Uterus (tissue), 2 donors: ENCODE results near the gene FHIT.

Experiments
- POLR2A ChIP-seq, 2 donors: fragments of 450-650 bp; IDR thresholded peaks; one replicate each; pipeline ENCODE4 v1.6.1; 2016; ENCODE audit warnings: antibody characterized with exemption in 2 of 2, mild to moderate bottlenecking in 1 of 2, moderate library complexity in 1 of 2
- TF ChIP-seq, protein P1 (sequence below), 4 experiments: fragments of 200-600 bp in 2 of 4; fragments of 450-650 bp in 2 of 4; sonication (generic) in 2 of 4; IDR thresholded peaks; one replicate each; pipeline ENCODE4 v1.5.1; 2016 to 2019; ENCODE audit warnings: antibody characterized with exemption in 4 of 4, mild to moderate bottlenecking in 2 of 4, moderate library complexity in 1 of 4

- TF ChIP-seq, protein P1, sequence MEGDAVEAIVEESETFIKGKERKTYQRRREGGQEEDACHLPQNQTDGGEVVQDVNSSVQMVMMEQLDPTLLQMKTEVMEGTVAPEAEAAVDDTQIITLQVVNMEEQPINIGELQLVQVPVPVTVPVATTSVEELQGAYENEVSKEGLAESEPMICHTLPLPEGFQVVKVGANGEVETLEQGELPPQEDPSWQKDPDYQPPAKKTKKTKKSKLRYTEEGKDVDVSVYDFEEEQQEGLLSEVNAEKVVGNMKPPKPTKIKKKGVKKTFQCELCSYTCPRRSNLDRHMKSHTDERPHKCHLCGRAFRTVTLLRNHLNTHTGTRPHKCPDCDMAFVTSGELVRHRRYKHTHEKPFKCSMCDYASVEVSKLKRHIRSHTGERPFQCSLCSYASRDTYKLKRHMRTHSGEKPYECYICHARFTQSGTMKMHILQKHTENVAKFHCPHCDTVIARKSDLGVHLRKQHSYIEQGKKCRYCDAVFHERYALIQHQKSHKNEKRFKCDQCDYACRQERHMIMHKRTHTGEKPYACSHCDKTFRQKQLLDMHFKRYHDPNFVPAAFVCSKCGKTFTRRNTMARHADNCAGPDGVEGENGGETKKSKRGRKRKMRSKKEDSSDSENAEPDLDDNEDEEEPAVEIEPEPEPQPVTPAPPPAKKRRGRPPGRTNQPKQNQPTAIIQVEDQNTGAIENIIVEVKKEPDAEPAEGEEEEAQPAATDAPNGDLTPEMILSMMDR (IDR thresholded peaks at IDR 0.05), result no peak
- no peak for TF ChIP-seq POLR2A (IDR thresholded peaks at IDR 0.05)
Measured at GRCh38 chr3:60262546-60262945, 988.7 kb downstream of the FHIT start.
